GM23338 (cell line): ENCODE results near the gene DTNB. TPM values are rescaled to one million over a fixed set of nuclear protein-coding genes. Genes with fewer than 3 reads are reported as not detected.

Experiments
- ATAC-seq: fragments of 200-7000 bp; cut with Tn5 transposase; 3 replicates; pipeline ENCODE4 v1.9.1; 2020
- DNase-seq: peaks from one replicate; pipeline ENCODE4 v3.0.0-alpha.2; 2015; ENCODE audit warnings: low spot score
- H2AFZ ChIP-seq: fragments of 200-600 bp; sonication (generic); 2 replicates; pipeline ENCODE4 v1.8.0; 2016; ENCODE audit warnings: antibody characterized with exemption, mild to moderate bottlenecking, moderate library complexity
- H3F3A ChIP-seq: fragments of 200-600 bp; sonication (generic); replicated peaks from 2 replicates; pipeline ENCODE4 v1.8.0; 2017; ENCODE audit warnings: antibody characterized with exemption, mixed run types, low read depth
- H3K27ac ChIP-seq: fragments of 200-600 bp; sonication (generic); 2 replicates; pipeline ENCODE4 v1.6.1; 2016; ENCODE audit warnings: low read depth
- H3K27me3 ChIP-seq: fragments of 200-600 bp; sonication (generic); 2 replicates; pipeline ENCODE4 v1.8.0; 2016; ENCODE audit warnings: mild to moderate bottlenecking, mixed run types, moderate library complexity; ENCODE audit not compliant: insufficient read depth
- H3K36me3 ChIP-seq: fragments of 200-600 bp; sonication (generic); 2 replicates; pipeline ENCODE4 v1.8.0; 2016; ENCODE audit warnings: mild to moderate bottlenecking; ENCODE audit not compliant: insufficient read depth
- H3K4me1 ChIP-seq: fragments of 200-600 bp; sonication (generic); 2 replicates; pipeline ENCODE4 v1.8.0; 2016; ENCODE audit warnings: mild to moderate bottlenecking, moderate library complexity; ENCODE audit not compliant: insufficient read depth
- H3K4me2 ChIP-seq: fragments of 200-600 bp; sonication (generic); 2 replicates; pipeline ENCODE4 v1.7.1; 2017; ENCODE audit warnings: mixed run types
- H3K4me3 ChIP-seq: fragments of 200-600 bp; sonication (generic); 2 replicates; pipeline ENCODE4 v1.6.1; 2016; ENCODE audit warnings: mixed run types
- H3K79me2 ChIP-seq: fragments of 200-600 bp; sonication (generic); replicated peaks from 2 replicates; pipeline ENCODE4 v1.8.0; 2017; ENCODE audit warnings: mild to moderate bottlenecking; ENCODE audit not compliant: insufficient read depth
- H3K9me2 ChIP-seq: fragments of 200-600 bp; sonication (generic); 2 replicates; pipeline ENCODE4 v1.8.0; 2017; ENCODE audit not compliant: insufficient read depth
- H4K20me1 ChIP-seq: fragments of 200-600 bp; sonication (generic); replicated peaks from 2 replicates; pipeline ENCODE4 v1.8.0; 2017; ENCODE audit warnings: mild to moderate bottlenecking; ENCODE audit not compliant: insufficient read depth
- H3K27ac Mint-ChIP-seq: 2 replicates; pipeline ENCODE4 v1.8.0; 2020; ENCODE audit warnings: inconsistent platforms, mild to moderate bottlenecking, moderate library complexity, mixed read lengths
- H3K27me3 Mint-ChIP-seq: 3 replicates; pipeline ENCODE4 v1.8.0; 2022; ENCODE audit warnings: low read depth, mild to moderate bottlenecking, moderate library complexity, mixed read lengths, inconsistent platforms; ENCODE audit not compliant: insufficient read depth, poor library complexity
- H3K36me3 Mint-ChIP-seq: 3 replicates; pipeline ENCODE4 v1.8.0; 2021; ENCODE audit warnings: low read depth, mild to moderate bottlenecking, inconsistent platforms, moderate library complexity, mixed read lengths
- H3K4me1 Mint-ChIP-seq: 3 replicates; pipeline ENCODE4 v1.8.0; 2020; ENCODE audit warnings: mild to moderate bottlenecking, inconsistent platforms, mixed read lengths
- H3K4me3 Mint-ChIP-seq: 3 replicates; pipeline ENCODE4 v1.8.0; 2021; ENCODE audit warnings: moderate library complexity, mild to moderate bottlenecking, inconsistent platforms, mixed read lengths
- H3K9me3 Mint-ChIP-seq: 3 replicates; pipeline ENCODE4 v1.8.0; 2020; ENCODE audit warnings: moderate library complexity, mild to moderate bottlenecking, inconsistent platforms, mixed read lengths
- CREB1 ChIP-seq: fragments of 250-450 bp; sonication (Bioruptor Pico); IDR thresholded peaks from 2 replicates; pipeline ENCODE4 v1.5.0; 2020; ENCODE audit warnings: low read depth, mild to moderate bottlenecking, moderate library complexity
- CTCF ChIP-seq, 2 experiments: fragments of 200-600 bp in 1 of 2; sonication (generic) in 1 of 2; conservative IDR thresholded peaks; 2 replicates each; pipeline versions ENCODE4 v1.5.1 to v1.6.1; 2016 to 2017; ENCODE audit warnings: antibody characterized with exemption in 2 of 2, low read depth in 2 of 2, mild to moderate bottlenecking in 2 of 2, moderate library complexity in 1 of 2
- ETS1 ChIP-seq: IDR thresholded peaks from 2 replicates; pipeline ENCODE4 v1.6.1; 2016; ENCODE audit warnings: antibody characterized with exemption
- EZH2 ChIP-seq: fragments of 200-600 bp; sonication (generic); IDR thresholded peaks from one replicate; pipeline ENCODE4 v1.8.0; 2017; ENCODE audit warnings: antibody characterized with exemption, mild to moderate bottlenecking, low read depth; ENCODE audit not compliant: unreplicated experiment
- EZH2phosphoT487 ChIP-seq: fragments of 200-600 bp; sonication (generic); IDR thresholded peaks from one replicate; pipeline ENCODE4 v1.8.1; 2018; ENCODE audit warnings: antibody characterized with exemption; ENCODE audit not compliant: unreplicated experiment
- JUNB ChIP-seq: IDR thresholded peaks from one replicate; pipeline ENCODE4 v1.6.1; 2016; ENCODE audit warnings: antibody characterized with exemption; ENCODE audit not compliant: unreplicated experiment
- NANOG ChIP-seq: IDR thresholded peaks from 2 replicates; pipeline ENCODE4 v1.6.1; 2016; ENCODE audit warnings: antibody characterized with exemption, borderline replicate concordance
- POLR2AphosphoS5 ChIP-seq: IDR thresholded peaks from 2 replicates; pipeline ENCODE4 v1.6.1; 2016; ENCODE audit warnings: antibody characterized with exemption, low read depth
- REST ChIP-seq: IDR thresholded peaks from one replicate; pipeline ENCODE4 v1.6.1; 2018; ENCODE audit warnings: antibody characterized with exemption; ENCODE audit not compliant: unreplicated experiment
- STAT1 ChIP-seq: IDR thresholded peaks from one replicate; pipeline ENCODE4 v1.6.1; 2016; ENCODE audit warnings: antibody characterized with exemption; ENCODE audit not compliant: unreplicated experiment
- ZNF114 ChIP-seq: fragments of 250-450 bp; sonication (Bioruptor Pico); IDR thresholded peaks from 2 replicates; pipeline ENCODE4 v1.5.0; 2020; ENCODE audit warnings: mild to moderate bottlenecking, moderate library complexity
- ZNF331 ChIP-seq: fragments of 250-450 bp; sonication (Bioruptor Pico); IDR thresholded peaks from 2 replicates; pipeline ENCODE4 v1.5.0; 2020; ENCODE audit warnings: low read depth, mild to moderate bottlenecking, moderate library complexity
- ZNF462 ChIP-seq: fragments of 250-450 bp; sonication (Bioruptor Pico); IDR thresholded peaks from 2 replicates; pipeline ENCODE4 v1.5.0; 2020; ENCODE audit warnings: mild to moderate bottlenecking, moderate library complexity
- polyA plus RNA-seq: library from polyadenylated mRNA; unstranded; fragments of >200 nt; fragmentation: Nextera tagmentation; extraction: Ambion mirVana; gene quantifications from 2 replicates; pipeline ENCODE4 v1.2.1, GENCODE V29; 2016
- total RNA-seq: library from RNA; depleted of rRNA; stranded (reverse); fragments of >200 nt; shearing (Covaris generic); gene quantifications from 2 replicates; pipeline ENCODE4 v1.2.3, GENCODE V29; 2014

DTNB gene
- total and polyA plus RNA-seq, 2 experiments from 2014 or later: 22.1 to 29.4 TPM

GRCh38 chr2:25375371-25375988 lies 297.9 kb downstream of the DTNB start:
- H3K27me3 ChIP-seq: no peaks in the 10 kb centered on the region
- no peaks in the 10 kb centered on the region for H3K79me2 ChIP-seq
- H3K4me1 ChIP-seq: peaks cover 13% of the 10 kb centered on the region
- no peak overlapping the region for H3K27ac ChIP-seq
- H3K4me3 ChIP-seq: no peak overlapping the region
- peaks cover 27% of the 10 kb centered on the region for H3K4me1 Mint-ChIP-seq
- DNase-seq: no peak
- TF ChIP-seq ZNF114: no peak
- TF ChIP-seq JUNB: no peak
- no peak for TF ChIP-seq POLR2AphosphoS5
- TF ChIP-seq ZNF462 (CRISPR knock-in tag): no peak
- no peak for TF ChIP-seq CREB1 (CRISPR knock-in tag)
- TF ChIP-seq STAT1: no peak
- TF ChIP-seq ETS1: no peak
- no peak for TF ChIP-seq EZH2phosphoT487
- TF ChIP-seq REST: no peak
- no peak for TF ChIP-seq NANOG
- TF ChIP-seq EZH2: no peak
- TF ChIP-seq ZNF331 (CRISPR knock-in tag): no peak
- no peak for TF ChIP-seq CTCF (conservative IDR thresholded peaks at IDR 0.05; ENCODE audit: low read depth in 2 of 2)
- H3F3A ChIP-seq: peaks cover 5% of the 10 kb centered on the region; the same call in 1 of the 2 replicates
- no peak overlapping the region for H3K27ac Mint-ChIP-seq
- no peak overlapping the region; the same call in 2 of the 3 replicates for H3K4me3 Mint-ChIP-seq
- H3K4me2 ChIP-seq: no peak overlapping the region
- peaks cover 3% of the 10 kb centered on the region for H3K36me3 Mint-ChIP-seq
- no peak overlapping the region for H2AFZ ChIP-seq
- peaks cover 6% of the 10 kb centered on the region; the same call in 2 of the 3 replicates for H3K9me3 Mint-ChIP-seq
- ATAC-seq: no peak
- H3K9me2 ChIP-seq: no peaks in the 10 kb centered on the region
- H3K36me3 ChIP-seq: no peaks in the 10 kb centered on the region
- H3K27me3 Mint-ChIP-seq: peaks cover 23% of the 10 kb centered on the region
- no peaks in the 10 kb centered on the region for H4K20me1 ChIP-seq
